Measurements from ENCODE around the gene ACTL9. TPM values are rescaled to one million over a fixed set of nuclear protein-coding genes. Genes with fewer than 3 reads are reported as not detected.
"Not testable (repeated sequence)": the region's sequence is repeated elsewhere in the genome, so short reads cannot be mapped to it uniquely, and the experiment has no call there.

The ACTL9 gene
- total RNA-seq = not detected

GRCh38 chr19:8698433-8699063 lies at the start of gene ACTL9:
ACTL9 (minus strand) TSS chr19:8698795; CDS start chr19:8698701, 94 bp downstream.
- DNase-seq = no peak

- DNase-seq = not testable (repeated sequence)
Measured at GRCh38 chr19:8739291-8740065, 40.9 kb upstream of the ACTL9 start.

- no peak for DNase-seq
Measured at GRCh38 chr19:8738377-8738776, 39.8 kb upstream of the ACTL9 start.

GRCh38 chr19:8731428-8732169 lies 33.0 kb upstream of the ACTL9 start:
- no peak for DNase-seq

- DNase-seq = no peak
Measured at GRCh38 chr19:8724276-8724675, 25.7 kb upstream of the ACTL9 start.

GRCh38 chr19:8722032-8722431 lies 23.4 kb upstream of the ACTL9 start:
- DNase-seq = no peak

- DNase-seq = no peak
Measured at GRCh38 chr19:8721334-8721733, 22.7 kb upstream of the ACTL9 start, which contains the start of gene OR2Z1. OR2Z1 (plus strand) TSS chr19:8721634; CDS start chr19:8731029, 9,395 bp downstream.

- not testable (repeated sequence) for DNase-seq
Measured at GRCh38 chr19:8710337-8710736, 11.7 kb upstream of the ACTL9 start.

- DNase-seq = no peak
Measured at GRCh38 chr19:8705742-8706141, 7.1 kb upstream of the ACTL9 start.

- not testable (repeated sequence) for DNase-seq
Measured at GRCh38 chr19:8705304-8705703, 6.7 kb upstream of the ACTL9 start.

- DNase-seq = no peak
Measured at GRCh38 chr19:8703223-8703622, 4.6 kb upstream of the ACTL9 start.

GRCh38 chr19:8702350-8702749 lies 3.8 kb upstream of the ACTL9 start:
- DNase-seq = no peak

GRCh38 chr19:8700956-8701355 lies 2.4 kb upstream of the ACTL9 start:
- DNase-seq = no peak

GRCh38 chr19:8699908-8700307 lies 1.3 kb upstream of the ACTL9 start:
- no peak for DNase-seq

- DNase-seq = no peak
Measured at GRCh38 chr19:8697671-8698432, 743 bp downstream of the ACTL9 start.

- DNase-seq = no peak
Measured at GRCh38 chr19:8696993-8697392, 1.6 kb downstream of the ACTL9 start.

GRCh38 chr19:8695911-8696310 lies 2.7 kb downstream of the ACTL9 start:
- no peak for DNase-seq

- no peak for DNase-seq
Measured at GRCh38 chr19:8695501-8695900, 3.1 kb downstream of the ACTL9 start.

GRCh38 chr19:8690753-8691539 lies 7.6 kb downstream of the ACTL9 start:
- no peak for DNase-seq

GRCh38 chr19:8688930-8689329 lies 9.7 kb downstream of the ACTL9 start:
- DNase-seq = no peak

GRCh38 chr19:8686549-8686948 lies 12.0 kb downstream of the ACTL9 start:
- DNase-seq = no peak
